Stomach (tissue), 4 donors: Measurements from ENCODE around the gene ELF4.

ENCODE experiments used
- EP300 ChIP-seq: sonication (generic); formaldehyde crosslinking; IDR thresholded peaks from one replicate; pipeline ENCODE4 v1.6.1; 2017; ENCODE audit warnings: antibody characterized with exemption
- POLR2A ChIP-seq, 4 donors: fragments of 450-650 bp; IDR thresholded peaks; one replicate each; pipeline ENCODE4 v1.6.1; 2016; ENCODE audit warnings: antibody characterized with exemption in 4 of 4, control low read depth in 2 of 4, mild to moderate bottlenecking in 1 of 4, moderate library complexity in 1 of 4
- POLR2AphosphoS5 ChIP-seq, 3 donors: sonication (generic); formaldehyde crosslinking; IDR thresholded peaks; one replicate each; pipeline ENCODE4 v1.6.1; 2016; ENCODE audit warnings: antibody characterized with exemption in 3 of 3
- TF ChIP-seq, protein P1 (sequence below), 7 experiments: fragments of 450-650 bp in 4 of 7; fragments of 200-600 bp in 3 of 7; sonication (generic) in 3 of 7; IDR thresholded peaks; one replicate each; pipeline ENCODE4 v1.5.1; 2016 to 2019; ENCODE audit warnings: antibody characterized with exemption in 7 of 7, control low read depth in 2 of 7, mild to moderate bottlenecking in 1 of 7

- no peak for TF ChIP-seq POLR2AphosphoS5 (IDR thresholded peaks at IDR 0.05)
- TF ChIP-seq, protein P1, sequence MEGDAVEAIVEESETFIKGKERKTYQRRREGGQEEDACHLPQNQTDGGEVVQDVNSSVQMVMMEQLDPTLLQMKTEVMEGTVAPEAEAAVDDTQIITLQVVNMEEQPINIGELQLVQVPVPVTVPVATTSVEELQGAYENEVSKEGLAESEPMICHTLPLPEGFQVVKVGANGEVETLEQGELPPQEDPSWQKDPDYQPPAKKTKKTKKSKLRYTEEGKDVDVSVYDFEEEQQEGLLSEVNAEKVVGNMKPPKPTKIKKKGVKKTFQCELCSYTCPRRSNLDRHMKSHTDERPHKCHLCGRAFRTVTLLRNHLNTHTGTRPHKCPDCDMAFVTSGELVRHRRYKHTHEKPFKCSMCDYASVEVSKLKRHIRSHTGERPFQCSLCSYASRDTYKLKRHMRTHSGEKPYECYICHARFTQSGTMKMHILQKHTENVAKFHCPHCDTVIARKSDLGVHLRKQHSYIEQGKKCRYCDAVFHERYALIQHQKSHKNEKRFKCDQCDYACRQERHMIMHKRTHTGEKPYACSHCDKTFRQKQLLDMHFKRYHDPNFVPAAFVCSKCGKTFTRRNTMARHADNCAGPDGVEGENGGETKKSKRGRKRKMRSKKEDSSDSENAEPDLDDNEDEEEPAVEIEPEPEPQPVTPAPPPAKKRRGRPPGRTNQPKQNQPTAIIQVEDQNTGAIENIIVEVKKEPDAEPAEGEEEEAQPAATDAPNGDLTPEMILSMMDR (IDR thresholded peaks at IDR 0.05) = no peak
- TF ChIP-seq EP300 = no peak
- TF ChIP-seq POLR2A (IDR thresholded peaks at IDR 0.05) = no peak
Observed at GRCh38 chrX:130030826-130031225, 79.5 kb downstream of the ELF4 start.
